GM21576 (cell line): ENCODE results near the gene ARSK.
A peak's percentile ranks its signal among the peaks of the same experiment; 100 is the strongest.
"Not testable (repeated sequence)": the region's sequence is repeated elsewhere in the genome, so short reads cannot be mapped to it uniquely, and the experiment has no call there.

Experiments
- ATAC-seq: cut with Tn5 transposase; IDR thresholded peaks from one replicate; pipeline ENCODE4 v1.9.1; 2021; ENCODE audit warnings: mild to moderate bottlenecking, moderate library complexity; ENCODE audit not compliant: unreplicated experiment

The ARSK gene

DNA sequence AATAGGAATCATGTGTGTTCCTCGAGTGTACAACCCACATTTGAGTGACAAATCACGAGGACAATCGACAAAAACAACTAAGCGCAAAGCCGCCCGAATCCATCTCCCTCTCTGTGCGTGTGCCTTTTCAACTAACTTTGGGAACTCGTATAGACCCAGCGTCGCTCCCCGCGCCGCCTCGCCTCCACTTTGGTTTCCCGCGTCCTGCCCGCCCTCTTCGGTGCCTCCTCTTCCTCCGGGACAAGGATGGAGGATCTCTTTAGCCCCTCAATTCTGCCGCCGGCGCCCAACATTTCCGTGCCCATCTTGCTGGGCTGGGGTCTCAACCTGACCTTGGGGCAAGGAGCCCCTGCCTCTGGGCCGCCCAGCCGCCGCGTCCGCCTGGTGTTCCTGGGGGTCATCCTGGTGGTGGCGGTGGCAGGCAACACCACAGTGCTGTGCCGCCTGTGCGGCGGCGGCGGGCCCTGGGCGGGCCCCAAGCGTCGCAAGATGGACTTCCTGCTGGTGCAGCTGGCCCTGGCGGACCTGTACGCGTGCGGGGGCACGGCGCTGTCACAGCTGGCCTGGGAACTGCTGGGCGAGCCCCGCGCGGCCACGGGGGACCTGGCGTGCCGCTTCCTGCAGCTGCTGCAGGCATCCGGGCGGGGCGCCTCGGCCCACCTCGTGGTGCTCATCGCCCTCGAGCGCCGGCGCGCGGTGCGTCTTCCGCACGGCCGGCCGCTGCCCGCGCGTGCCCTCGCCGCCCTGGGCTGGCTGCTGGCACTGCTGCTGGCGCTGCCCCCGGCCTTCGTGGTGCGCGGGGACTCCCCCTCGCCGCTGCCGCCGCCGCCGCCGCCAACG lies 65.3 kb downstream of the ARSK start, which contains the start of gene GPR150:
TSS of gene GPR150 (plus strand) at position 58 of the 840 bp plus-strand sequence. CDS start at position 247, 189 bp downstream.
- peak; percentile 66 for ATAC-seq

DNA sequence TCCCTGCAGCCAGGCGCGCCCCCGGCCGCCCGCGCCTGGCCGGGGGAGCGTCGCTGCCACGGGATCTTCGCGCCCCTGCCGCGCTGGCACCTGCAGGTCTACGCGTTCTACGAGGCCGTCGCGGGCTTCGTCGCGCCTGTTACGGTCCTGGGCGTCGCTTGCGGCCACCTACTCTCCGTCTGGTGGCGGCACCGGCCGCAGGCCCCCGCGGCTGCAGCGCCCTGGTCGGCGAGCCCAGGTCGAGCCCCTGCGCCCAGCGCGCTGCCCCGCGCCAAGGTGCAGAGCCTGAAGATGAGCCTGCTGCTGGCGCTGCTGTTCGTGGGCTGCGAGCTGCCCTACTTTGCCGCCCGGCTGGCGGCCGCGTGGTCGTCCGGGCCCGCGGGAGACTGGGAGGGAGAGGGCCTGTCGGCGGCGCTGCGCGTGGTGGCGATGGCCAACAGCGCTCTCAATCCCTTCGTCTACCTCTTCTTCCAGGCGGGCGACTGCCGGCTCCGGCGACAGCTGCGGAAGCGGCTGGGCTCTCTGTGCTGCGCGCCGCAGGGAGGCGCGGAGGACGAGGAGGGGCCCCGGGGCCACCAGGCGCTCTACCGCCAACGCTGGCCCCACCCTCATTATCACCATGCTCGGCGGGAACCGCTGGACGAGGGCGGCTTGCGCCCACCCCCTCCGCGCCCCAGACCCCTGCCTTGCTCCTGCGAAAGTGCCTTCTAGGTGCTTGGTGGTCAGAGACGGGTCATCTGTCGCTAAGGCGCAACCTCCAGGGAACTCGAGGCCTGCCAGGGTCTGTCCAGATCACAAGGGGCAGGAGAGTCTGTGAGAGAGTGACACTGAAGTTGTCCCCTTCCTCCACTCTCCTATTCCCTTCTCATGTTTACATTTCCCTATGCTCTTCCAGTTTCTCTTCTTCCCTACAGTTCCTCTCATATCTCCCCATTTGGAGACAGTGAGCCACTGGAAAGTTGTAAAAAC lies 66.3 kb downstream of the ARSK start:
- peak; percentile 44 for ATAC-seq

DNA sequence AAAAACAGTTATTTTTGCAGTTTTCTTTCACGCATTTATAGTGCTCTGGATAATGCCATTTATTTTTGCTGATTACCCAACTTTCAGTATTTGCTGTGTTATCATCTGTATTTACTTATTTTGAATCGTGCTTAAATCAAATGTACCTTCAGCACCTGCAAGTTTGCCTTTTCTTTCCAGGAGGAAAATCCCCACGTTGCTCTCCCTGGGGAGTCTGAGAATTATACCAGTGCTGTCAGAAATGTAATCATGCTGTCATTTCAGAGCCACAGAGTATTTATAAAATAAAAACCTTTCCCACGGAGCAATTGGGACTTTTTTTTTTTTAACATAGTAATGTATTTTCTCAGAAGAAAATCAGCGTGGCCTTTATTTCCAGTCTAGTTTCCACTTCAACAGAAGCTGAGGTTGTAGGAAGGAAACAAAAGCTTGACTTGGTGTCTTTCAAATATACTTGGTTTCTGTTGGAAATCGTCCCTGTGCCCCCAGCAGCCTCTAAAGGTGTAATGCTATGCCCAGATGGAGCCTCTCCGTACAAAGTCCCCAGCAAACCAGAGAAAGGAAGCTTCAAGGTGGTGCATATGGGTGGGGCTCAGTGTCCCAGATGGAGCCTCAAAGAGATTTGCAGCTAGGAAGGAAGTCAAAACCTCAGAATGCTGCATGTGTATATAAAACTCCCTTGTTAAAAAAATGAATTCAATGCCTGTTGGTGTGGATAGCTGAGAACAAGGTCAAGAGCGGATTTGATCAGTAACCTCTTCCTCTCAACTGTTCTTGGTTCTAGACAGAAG lies 67.1 kb downstream of the ARSK start:
- ATAC-seq: no peak

DNA sequence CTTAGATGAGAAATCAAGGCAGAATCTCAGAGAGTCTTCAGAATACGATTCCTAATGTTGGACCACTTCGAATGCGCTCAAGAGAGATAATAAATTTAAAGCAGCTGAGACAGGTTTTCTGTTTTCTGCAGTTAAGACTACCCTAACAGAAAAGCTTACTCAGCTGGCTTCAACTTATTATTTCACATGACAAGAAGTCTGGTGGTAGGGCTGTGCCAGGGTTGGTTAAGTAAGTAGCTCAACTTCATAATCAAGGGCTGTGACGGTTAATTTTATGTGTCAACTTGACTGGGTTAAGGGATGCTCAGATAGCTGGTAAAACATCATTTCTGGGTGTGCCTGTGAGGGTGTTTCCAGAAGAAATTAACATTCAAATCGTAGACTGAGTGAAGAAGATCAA lies 68.8 kb downstream of the ARSK start:
- no peak for ATAC-seq

DNA sequence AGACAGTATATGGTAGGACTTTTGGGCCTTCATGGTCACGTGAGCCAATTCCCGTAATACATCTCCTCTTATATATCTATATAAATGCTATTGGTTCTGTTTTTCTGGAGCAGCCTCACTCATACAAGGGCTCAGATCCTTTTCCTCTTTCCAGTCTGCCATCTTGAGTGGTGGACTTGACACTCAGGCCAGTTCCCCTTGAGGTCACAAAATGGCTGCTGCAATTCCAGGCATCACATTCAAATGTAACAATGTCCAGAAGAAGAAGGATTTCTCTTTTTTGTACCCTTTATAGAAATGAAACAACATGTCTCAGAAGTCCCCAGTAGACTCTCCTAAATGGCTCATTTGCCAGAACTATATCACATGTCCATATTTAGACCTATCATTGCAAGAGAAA lies 69.5 kb downstream of the ARSK start:
- no peak for ATAC-seq

DNA sequence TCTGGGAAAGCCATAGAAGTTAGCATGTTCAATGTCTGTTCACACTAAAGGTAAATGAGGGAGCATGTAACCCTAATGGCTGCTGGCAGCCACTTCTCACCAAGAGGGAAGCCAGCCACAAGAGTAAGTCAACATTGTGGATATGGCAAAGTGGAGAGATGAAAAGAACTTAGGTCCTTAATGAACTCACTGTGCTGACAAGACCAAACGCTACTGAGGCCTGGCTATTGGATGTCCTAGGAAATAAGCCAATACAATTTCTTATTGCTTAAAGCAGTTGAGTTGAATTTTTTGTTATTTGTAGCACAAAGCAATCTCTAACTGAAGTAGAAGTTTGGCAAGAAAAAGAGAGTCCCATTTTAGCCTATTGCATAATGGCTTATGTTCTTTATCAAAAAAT lies 71.8 kb downstream of the ARSK start:
- ATAC-seq: no peak

DNA sequence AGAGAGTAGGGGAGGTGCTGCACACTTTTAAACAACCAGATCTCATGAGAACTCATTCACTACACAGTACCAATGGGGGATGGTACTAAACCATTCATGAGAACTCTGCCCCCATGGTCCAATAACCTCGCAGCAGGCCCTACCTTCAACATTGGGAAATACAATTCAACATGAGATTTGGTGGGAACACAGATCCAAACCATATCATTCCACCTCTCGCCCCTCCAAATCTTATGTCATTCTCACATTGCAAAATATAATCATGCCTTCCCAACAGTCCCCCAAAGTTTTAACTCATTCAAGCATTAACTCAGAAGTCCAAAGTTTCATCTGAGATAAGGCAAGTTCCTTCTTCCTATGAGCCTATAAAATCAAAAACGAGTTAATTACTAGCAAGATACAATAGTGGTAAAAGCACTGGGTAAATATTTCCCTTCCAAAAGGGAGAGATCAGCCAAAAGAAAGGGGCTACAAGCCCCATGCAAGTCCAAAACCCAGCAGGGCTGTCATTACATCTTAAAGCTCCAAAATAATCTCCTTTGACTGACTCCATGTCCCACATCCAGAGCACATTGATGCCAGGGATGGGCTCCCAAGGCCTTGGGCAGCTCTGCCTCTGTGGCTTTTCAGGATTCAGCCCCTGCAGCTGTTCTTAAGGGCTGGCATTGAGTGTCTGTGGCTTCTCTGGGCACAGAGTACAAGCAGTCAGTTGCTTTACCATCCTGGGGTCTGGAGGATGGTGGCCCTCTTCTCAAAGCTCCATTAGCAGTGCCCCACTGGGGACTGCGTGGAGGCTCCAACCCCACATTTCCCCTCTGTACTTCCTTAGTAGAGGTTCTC lies 73.3 kb downstream of the ARSK start:
- no peak for ATAC-seq

DNA sequence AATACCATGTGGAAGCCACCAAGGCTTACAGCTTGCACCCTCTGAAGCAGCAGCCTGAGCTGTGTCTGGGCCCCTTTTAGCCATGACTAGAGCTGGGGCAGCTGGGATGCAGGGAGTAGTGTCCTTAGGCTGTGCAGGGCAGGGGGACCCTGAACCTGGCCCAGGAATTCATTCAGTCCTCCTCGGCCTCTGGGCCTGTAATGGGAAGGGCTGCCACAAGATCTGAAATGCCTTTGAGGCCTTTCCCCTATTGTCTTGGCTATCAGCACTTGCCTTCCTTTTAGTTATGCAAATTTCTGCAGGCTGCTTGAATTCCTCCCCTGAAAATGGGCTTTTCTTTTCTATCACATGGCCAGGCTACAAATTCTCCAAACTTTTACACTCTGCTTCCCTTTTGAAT lies 74.0 kb downstream of the ARSK start:
- no peak for ATAC-seq

DNA sequence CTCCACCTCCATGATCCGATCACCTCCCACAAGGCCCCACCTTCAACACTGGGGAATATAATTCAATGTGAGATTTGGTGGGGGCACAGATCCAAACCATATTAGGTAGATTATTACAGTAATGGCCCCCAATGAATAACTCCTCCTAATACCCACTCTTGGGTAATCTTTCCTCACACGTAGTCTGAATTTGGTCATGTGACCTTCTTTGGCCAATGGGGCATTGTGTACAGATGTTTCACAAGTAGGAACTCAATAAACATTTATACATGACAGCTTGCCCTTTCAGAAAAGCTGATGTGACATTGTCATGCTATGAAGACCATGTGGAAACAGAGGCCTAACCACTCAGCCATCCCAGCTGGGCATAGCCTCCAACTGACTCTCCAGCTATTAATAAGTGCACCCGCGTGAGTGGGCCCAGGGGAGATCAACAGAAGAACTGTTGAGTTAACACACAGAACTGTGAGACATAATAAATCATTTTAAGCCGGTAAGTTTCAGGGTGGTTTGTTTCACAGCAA lies 75.6 kb downstream of the ARSK start:
- ATAC-seq: no peak

DNA sequence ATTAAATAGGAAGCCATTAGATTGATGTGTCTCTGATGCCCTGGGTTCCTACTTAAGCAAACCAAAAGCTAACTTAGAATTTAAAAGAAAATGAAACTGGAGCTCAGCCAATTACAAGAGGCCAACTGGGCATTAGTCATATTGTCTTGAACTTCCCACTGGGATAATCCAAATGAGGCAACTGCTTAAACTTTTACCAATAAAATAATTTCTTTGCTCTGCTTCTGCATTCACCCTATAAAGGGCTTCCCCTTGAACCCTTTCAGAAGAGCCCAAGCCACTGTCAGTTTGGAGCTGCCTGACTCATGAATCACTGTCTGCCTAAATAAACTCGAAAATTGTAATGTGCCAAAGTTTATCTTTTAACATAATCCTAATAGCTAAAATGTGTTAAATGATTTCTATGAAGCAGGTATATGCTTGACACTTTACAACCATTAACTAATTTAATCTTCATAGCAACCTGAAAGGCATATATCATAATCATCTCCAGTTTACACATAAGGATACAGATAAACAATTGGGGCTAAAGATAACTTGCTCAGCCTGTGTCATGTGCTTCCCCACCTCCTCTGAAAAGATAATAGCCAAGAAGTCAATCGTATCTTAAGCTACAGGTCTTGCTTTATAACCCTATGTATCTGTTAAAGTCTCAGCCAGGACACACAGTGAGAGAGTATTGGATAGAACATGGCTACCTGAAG lies 76.5 kb downstream of the ARSK start:
- no peak for ATAC-seq

DNA sequence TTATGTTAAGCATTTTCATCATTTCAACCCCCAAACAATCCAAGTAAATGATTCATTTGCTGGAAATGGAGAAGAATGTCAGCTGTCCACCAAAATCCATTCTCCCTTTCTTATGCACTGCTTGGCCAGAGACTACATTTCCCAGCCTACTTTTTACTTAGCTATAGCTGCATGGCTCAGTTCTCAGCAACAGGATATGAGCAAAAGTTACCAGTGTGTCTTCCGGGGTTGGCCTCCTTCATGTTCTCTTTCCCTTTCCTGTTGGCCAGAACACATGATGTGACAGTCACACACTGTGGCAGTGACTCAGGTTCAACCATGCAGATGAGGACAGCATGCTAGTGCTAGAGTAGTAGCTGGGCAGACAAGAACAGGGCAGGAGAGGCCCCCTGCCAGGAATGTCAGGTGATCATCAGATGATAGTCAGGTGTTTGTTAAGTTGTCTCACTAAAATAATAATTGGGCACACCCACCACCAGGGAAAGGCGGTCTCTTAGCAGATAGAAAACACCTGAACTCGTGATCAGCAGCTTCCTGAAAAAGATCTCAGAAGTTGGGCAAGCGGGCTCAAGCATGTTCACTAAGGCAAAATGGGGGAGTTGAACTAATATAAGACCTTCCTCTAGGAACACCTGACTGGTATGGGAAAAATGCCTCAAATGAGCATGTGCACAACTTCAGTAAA lies 77.2 kb downstream of the ARSK start:
- peak; percentile 95 for ATAC-seq

DNA sequence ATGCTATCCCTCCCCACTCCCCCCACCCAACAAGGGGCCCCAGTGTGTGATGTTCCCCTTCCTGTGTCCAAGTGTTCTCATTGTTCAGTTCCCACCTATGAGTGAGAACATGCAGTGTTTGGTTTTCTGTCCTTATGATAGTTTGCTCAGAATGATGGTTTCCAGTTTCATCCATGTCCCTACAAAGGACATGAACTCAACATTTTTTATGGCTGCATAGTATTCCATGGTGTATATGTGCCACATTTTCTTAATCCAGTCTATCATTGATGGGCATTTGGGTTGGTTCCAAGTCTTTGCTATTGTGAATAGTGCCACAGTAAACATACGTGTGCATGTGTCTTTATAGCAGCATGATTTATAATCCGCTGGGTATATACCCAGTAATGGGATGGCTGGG lies 78.0 kb downstream of the ARSK start:
- not testable (repeated sequence) for ATAC-seq

DNA sequence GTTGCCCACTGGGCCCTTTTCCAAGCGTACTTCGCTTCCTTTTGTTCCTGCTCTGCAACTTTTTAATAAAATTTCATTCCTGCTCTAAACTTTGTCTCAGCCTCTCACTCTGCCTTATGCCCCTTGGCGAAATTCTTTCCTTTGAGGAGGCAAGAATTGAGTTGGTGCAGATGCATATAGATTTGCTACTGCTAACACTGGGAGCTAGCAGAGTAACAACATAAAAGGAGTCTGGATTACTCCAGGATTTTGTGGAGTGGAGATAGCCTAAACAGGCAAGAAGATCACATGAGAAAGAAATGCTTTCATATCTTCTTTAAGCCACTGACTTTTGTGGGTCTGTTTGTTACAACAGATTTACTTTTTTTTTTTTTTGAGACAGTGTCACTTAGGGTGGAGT lies 78.8 kb downstream of the ARSK start:
- ATAC-seq: no peak

DNA sequence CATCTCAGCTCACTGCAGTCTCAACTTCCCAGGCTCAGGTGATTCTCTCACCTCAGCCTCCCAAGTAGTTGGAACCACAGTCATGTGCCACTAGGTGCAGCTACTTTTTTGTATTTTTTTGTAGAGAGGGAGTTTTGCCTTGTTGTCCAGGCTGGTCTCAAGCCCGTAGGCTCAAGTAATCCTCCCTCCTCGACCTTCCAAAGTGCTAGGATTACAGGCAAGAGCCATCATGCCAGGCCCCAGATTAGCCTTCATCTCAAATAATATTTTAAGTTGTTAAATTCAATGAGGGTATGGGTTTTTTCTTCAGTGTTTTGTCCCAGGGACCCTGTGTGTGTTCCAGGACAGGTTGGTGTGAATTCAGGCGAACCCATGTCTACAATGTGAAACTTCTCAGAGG lies 79.2 kb downstream of the ARSK start:
- ATAC-seq: no peak

DNA sequence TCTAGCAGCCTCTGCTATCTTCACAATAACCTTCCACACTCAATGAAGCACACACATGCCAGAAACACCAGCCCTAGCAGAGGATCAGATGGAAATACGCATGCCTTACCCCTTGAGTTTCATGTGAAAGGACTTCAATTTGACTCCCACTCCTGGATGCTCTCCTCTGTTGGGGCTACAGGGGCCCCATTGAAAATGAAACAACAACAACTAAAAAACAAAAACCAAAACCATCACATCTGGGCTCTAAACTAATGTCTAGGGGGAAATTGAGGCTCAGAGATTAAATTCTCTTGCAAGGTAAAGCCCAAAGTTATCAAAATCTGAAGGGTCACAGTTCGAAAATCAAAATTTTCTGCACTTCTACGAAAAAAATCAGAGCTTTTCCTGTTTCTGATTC lies 83.7 kb downstream of the ARSK start:
- no peak for ATAC-seq

DNA sequence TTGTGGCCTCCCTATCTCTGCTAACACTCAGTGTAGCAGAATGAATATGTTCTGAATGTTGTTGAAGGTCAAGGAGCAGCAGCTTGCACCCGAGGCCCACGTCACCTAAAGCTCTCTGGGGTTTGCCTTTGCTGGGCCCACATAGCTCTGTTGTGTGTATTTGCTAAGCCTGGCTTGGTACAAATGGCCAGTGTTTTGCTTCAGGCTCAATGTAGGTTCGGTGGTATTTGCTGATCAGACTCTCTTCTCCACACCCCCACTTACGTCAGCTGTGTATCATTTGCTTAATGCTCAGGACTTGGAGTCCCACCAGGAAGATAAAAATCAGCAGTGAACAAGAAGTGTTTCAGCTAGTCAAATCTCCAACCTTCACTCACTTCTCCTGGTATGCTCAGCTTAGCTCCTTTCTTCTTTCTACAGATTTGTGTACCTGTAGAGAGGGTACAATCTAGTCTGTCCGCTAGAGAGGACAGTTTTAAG lies 86.9 kb downstream of the ARSK start:
- ATAC-seq: no peak

DNA sequence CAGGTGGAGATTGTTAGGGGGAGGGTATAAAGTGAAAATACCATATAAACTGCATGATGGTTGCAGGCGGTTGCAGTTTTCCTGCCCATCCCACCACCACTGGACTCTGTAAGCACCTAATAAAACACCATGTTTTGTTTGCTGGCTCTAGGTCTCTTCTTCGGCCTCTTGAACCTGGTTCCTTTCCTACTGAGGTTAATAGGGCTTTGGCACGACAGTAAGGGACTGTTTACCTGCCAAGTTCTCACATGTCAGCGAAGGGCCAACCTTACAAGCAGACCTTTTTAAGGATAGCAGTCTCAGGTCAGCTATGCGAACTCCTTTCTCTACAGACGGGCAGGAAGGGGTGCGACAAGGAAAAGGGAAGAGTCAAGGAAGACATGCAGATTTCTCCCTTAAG lies 88.3 kb downstream of the ARSK start:
- no peak for ATAC-seq

DNA sequence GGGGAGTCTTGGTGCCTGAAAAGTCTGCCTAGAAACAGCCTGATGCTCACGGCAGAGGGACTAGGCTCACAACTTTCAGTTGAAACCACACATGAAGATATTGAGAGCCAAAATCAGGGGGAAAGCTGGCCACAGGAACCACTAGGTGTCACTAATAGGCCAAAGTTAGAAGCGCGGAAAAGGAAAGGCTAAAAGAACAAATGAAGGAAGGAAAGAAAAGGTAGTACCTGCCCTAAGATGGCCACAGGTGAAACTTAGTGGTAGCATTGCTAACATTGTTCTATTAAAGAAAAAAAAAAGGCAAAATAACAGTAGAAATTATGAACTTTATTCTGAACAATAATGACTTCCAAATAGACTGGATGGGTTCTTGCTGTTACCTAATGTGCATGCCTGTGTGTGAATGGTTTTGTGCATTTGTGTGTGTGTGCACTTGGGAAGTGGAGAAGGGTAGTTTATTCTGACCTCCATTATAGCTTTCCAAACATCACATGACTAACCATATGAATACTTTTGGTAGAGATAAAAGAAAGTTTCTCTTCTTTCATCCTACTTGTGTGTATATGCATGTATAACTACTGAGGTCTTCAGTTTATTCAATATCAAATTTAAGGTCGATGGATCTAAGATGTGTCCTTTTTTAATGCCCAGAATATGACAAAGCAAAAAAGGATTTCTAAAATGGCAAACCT lies 89.6 kb downstream of the ARSK start:
- ATAC-seq: peak; percentile 37
